GM21528 (cell line): ENCODE measurements around the gene INTS12.

ENCODE experiments used
- ATAC-seq: cut with Tn5 transposase; IDR thresholded peaks from one replicate; pipeline ENCODE4 v1.9.1; 2021; ENCODE audit warnings: mild to moderate bottlenecking, moderate library complexity; ENCODE audit not compliant: unreplicated experiment, low FRiP score

The INTS12 gene

DNA sequence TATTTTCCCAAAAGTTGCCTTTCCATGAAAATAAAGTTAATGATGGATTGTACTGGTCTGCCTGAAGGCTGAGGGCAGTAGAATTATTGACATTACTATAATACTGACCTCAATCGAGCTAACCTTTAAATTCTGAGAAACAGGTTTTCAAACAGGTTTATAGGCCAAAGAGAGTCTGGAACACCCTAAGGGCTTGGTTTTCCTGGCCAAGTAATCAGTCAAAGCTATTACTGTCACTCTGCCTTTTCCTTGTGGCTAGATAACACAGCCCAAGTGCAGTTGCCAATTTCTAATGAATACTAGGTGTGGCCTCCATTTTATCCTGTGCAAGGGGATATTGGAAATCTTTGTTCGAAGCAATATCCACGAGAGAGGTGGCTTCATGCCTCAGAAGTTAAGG, 75.2 kb downstream of the INTS12 start:
- no peak for ATAC-seq
